Tibial nerve (tissue), 4 donors: Measurements from ENCODE around the gene DLX4. TPM values are rescaled to one million over a fixed set of nuclear protein-coding genes. Genes with fewer than 3 reads are reported as not detected.

Experiments
- DNase-seq, 2 donors: peaks; one replicate each; pipeline ENCODE4 v3.0.0-alpha.2; 2019; ENCODE audit warnings: low spot score in 2 of 2
- H3K27ac ChIP-seq, 4 donors: fragments of 200-600 bp; sonication (generic) in 3 of 4; one replicate each; pipeline ENCODE4 v1.5.1; 2017 to 2019; ENCODE audit warnings: mild to moderate bottlenecking in 1 of 4
- H3K27me3 ChIP-seq, 2 donors: fragments of 200-600 bp; sonication (generic) in 1 of 2; one replicate each; pipeline versions ENCODE4 v1.5.1 to v1.6.0; 2017 to 2019
- H3K36me3 ChIP-seq, 3 donors: fragments of 200-600 bp; sonication (generic); one replicate each; pipeline ENCODE4 v1.5.1; 2018 to 2019
- H3K4me1 ChIP-seq, 4 donors: fragments of 200-600 bp; sonication (generic) in 3 of 4; one replicate each; pipeline ENCODE4 v1.5.1; 2017 to 2019
- H3K4me3 ChIP-seq, 4 donors: fragments of 200-600 bp; sonication (generic) in 3 of 4; one replicate each; pipeline ENCODE4 v1.5.1; 2017 to 2019; ENCODE audit warnings: mild to moderate bottlenecking in 1 of 4, moderate library complexity in 1 of 4
- H3K9me3 ChIP-seq, 4 donors: fragments of 200-600 bp; sonication (generic) in 3 of 4; one replicate each; pipeline ENCODE4 v1.5.1; 2017 to 2019
- CTCF ChIP-seq, 5 experiments: fragments of 200-600 bp in 3 of 5; fragments of 450-650 bp in 2 of 5; sonication (generic) in 3 of 5; IDR thresholded peaks; one replicate each; pipeline ENCODE4 v1.5.1; 2016 to 2019; ENCODE audit warnings: antibody characterized with exemption in 5 of 5, mild to moderate bottlenecking in 3 of 5, moderate library complexity in 2 of 5
- EP300 ChIP-seq, 2 donors: sonication (generic); formaldehyde crosslinking; IDR thresholded peaks; one replicate each; pipeline ENCODE4 v1.6.1; 2017; ENCODE audit warnings: antibody characterized with exemption in 2 of 2, mild to moderate bottlenecking in 1 of 2
- POLR2A ChIP-seq, 2 donors: fragments of 450-650 bp; IDR thresholded peaks; one replicate each; pipeline ENCODE4 v1.6.1; 2017; ENCODE audit warnings: antibody characterized with exemption in 2 of 2, mild to moderate bottlenecking in 2 of 2, moderate library complexity in 2 of 2
- WGBS, 2 donors: methylation state at CpG; one replicate each; pipeline ENCODE4 v1.1.5; 2018; 5-methylcytosine and 5-hydroxymethylcytosine counted together
- total RNA-seq, 4 donors: library from RNA; depleted of rRNA; stranded (reverse); fragments of >200 nt; gene quantifications; one replicate each; pipeline ENCODE4 v1.1.0, GENCODE V29; 2016

DLX4 gene
- total RNA-seq, 4 donors from 2014 or later: not detected

- peaks cover 8 to 98% of the 10 kb centered on the region in 2 donors for H3K27me3 ChIP-seq
- no peaks in the 10 kb centered on the region for H3K36me3 ChIP-seq
- peaks cover 0 to 63% (median 24%) of the 10 kb centered on the region in 4 donors for H3K4me1 ChIP-seq
- TF ChIP-seq CTCF (IDR thresholded peaks at IDR 0.05): no peak
- TF ChIP-seq POLR2A (IDR thresholded peaks at IDR 0.05): no peak
- no peak for TF ChIP-seq EP300 (IDR thresholded peaks at IDR 0.05)
- H3K27ac ChIP-seq: no peak overlapping the region
- 21 to 29% methylated on average over 10 of the region's 10 CpGs for WGBS, 2 donors
- H3K4me3 ChIP-seq: peak overlapping the region in 3 of 4 donors; percentile 15 to 48 (median 44)
- no peaks in the 10 kb centered on the region for H3K9me3 ChIP-seq
- DNase-seq: no peak
Observed at GRCh38 chr17:49967621-49968404, 1.2 kb upstream of the DLX4 start.

- TF ChIP-seq CTCF (IDR thresholded peaks at IDR 0.05) (no peak), EP300 (IDR thresholded peaks at IDR 0.05) (no peak), POLR2A (IDR thresholded peaks at IDR 0.05) (no peak)
- no peaks in the 10 kb centered on the region for H3K9me3 ChIP-seq
- peak overlapping the region; percentile 15 to 48 (median 37) for H3K4me3 ChIP-seq
- no peaks in the 10 kb centered on the region for H3K36me3 ChIP-seq
- no peak overlapping the region for H3K27ac ChIP-seq
- peaks cover 0 to 62% (median 24%) of the 10 kb centered on the region in 4 donors for H3K4me1 ChIP-seq
- H3K27me3 ChIP-seq: peaks cover 8 to 98% of the 10 kb centered on the region in 2 donors
- no peak for DNase-seq
- 1% methylated on average over 16 to 42 of the region's 64 CpGs for WGBS, 2 donors
Observed at GRCh38 chr17:49968405-49969133, 421 bp upstream of the DLX4 start.

- Histone ChIP-seq H3K27ac (no peak overlapping the region), H3K36me3 (no peaks in the 10 kb centered on the region), H3K27me3 (peaks cover 8 to 98% of the 10 kb centered on the region in 2 donors), H3K9me3 (no peaks in the 10 kb centered on the region), H3K4me1 (peaks cover 0 to 49% (median 20%) of the 10 kb centered on the region in 4 donors), H3K4me3 (no peak overlapping the region)
- no peak for TF ChIP-seq EP300 (IDR thresholded peaks at IDR 0.05)
- no peak for TF ChIP-seq POLR2A (IDR thresholded peaks at IDR 0.05)
- TF ChIP-seq CTCF (IDR thresholded peaks at IDR 0.05): no peak
- DNase-seq: no peak
- 27 to 31% methylated on average over 12 to 14 of the region's 18 CpGs for WGBS, 2 donors
Observed at GRCh38 chr17:49969795-49970389, 902 bp downstream of the DLX4 start.

- Histone ChIP-seq H3K9me3 (no peaks in the 10 kb centered on the region), H3K4me1 (peaks cover 0 to 43% (median 20%) of the 10 kb centered on the region in 4 donors), H3K36me3 (no peaks in the 10 kb centered on the region), H3K27me3 (peaks cover 8 to 98% of the 10 kb centered on the region in 2 donors), H3K4me3 (no peak overlapping the region), H3K27ac (no peak overlapping the region)
- WGBS, 2 donors: 68 to 73% methylated on average over 3 of the region's 3 CpGs
- no peak for DNase-seq
- no peak for TF ChIP-seq POLR2A (IDR thresholded peaks at IDR 0.05)
- no peak for TF ChIP-seq EP300 (IDR thresholded peaks at IDR 0.05)
- TF ChIP-seq CTCF (IDR thresholded peaks at IDR 0.05): no peak
Observed at GRCh38 chr17:49970498-49970897, 1.5 kb downstream of the DLX4 start.
